GM23338 (cell line): ENCODE data around the gene SNX10. TPM values are rescaled to one million over a fixed set of nuclear protein-coding genes. Genes with fewer than 3 reads are reported as not detected.

Experiments
- ATAC-seq: fragments of 200-7000 bp; cut with Tn5 transposase; 3 replicates; pipeline ENCODE4 v1.9.1; 2020
- DNase-seq: peaks from one replicate; pipeline ENCODE4 v3.0.0-alpha.2; 2015; ENCODE audit warnings: low spot score
- H2AFZ ChIP-seq: fragments of 200-600 bp; sonication (generic); 2 replicates; pipeline ENCODE4 v1.8.0; 2016; ENCODE audit warnings: antibody characterized with exemption, mild to moderate bottlenecking, moderate library complexity
- H3F3A ChIP-seq: fragments of 200-600 bp; sonication (generic); replicated peaks from 2 replicates; pipeline ENCODE4 v1.8.0; 2017; ENCODE audit warnings: antibody characterized with exemption, mixed run types, low read depth
- H3K27ac ChIP-seq: fragments of 200-600 bp; sonication (generic); 2 replicates; pipeline ENCODE4 v1.6.1; 2016; ENCODE audit warnings: low read depth
- H3K27me3 ChIP-seq: fragments of 200-600 bp; sonication (generic); 2 replicates; pipeline ENCODE4 v1.8.0; 2016; ENCODE audit warnings: mild to moderate bottlenecking, mixed run types, moderate library complexity; ENCODE audit not compliant: insufficient read depth
- H3K36me3 ChIP-seq: fragments of 200-600 bp; sonication (generic); 2 replicates; pipeline ENCODE4 v1.8.0; 2016; ENCODE audit warnings: mild to moderate bottlenecking; ENCODE audit not compliant: insufficient read depth
- H3K4me1 ChIP-seq: fragments of 200-600 bp; sonication (generic); 2 replicates; pipeline ENCODE4 v1.8.0; 2016; ENCODE audit warnings: mild to moderate bottlenecking, moderate library complexity; ENCODE audit not compliant: insufficient read depth
- H3K4me2 ChIP-seq: fragments of 200-600 bp; sonication (generic); 2 replicates; pipeline ENCODE4 v1.7.1; 2017; ENCODE audit warnings: mixed run types
- H3K4me3 ChIP-seq: fragments of 200-600 bp; sonication (generic); 2 replicates; pipeline ENCODE4 v1.6.1; 2016; ENCODE audit warnings: mixed run types
- H3K79me2 ChIP-seq: fragments of 200-600 bp; sonication (generic); replicated peaks from 2 replicates; pipeline ENCODE4 v1.8.0; 2017; ENCODE audit warnings: mild to moderate bottlenecking; ENCODE audit not compliant: insufficient read depth
- H3K9me2 ChIP-seq: fragments of 200-600 bp; sonication (generic); 2 replicates; pipeline ENCODE4 v1.8.0; 2017; ENCODE audit not compliant: insufficient read depth
- H4K20me1 ChIP-seq: fragments of 200-600 bp; sonication (generic); replicated peaks from 2 replicates; pipeline ENCODE4 v1.8.0; 2017; ENCODE audit warnings: mild to moderate bottlenecking; ENCODE audit not compliant: insufficient read depth
- H3K27ac Mint-ChIP-seq: 2 replicates; pipeline ENCODE4 v1.8.0; 2020; ENCODE audit warnings: inconsistent platforms, mild to moderate bottlenecking, moderate library complexity, mixed read lengths
- H3K27me3 Mint-ChIP-seq: 3 replicates; pipeline ENCODE4 v1.8.0; 2022; ENCODE audit warnings: low read depth, mild to moderate bottlenecking, moderate library complexity, mixed read lengths, inconsistent platforms; ENCODE audit not compliant: insufficient read depth, poor library complexity
- H3K36me3 Mint-ChIP-seq: 3 replicates; pipeline ENCODE4 v1.8.0; 2021; ENCODE audit warnings: low read depth, mild to moderate bottlenecking, inconsistent platforms, moderate library complexity, mixed read lengths
- H3K4me1 Mint-ChIP-seq: 3 replicates; pipeline ENCODE4 v1.8.0; 2020; ENCODE audit warnings: mild to moderate bottlenecking, inconsistent platforms, mixed read lengths
- H3K4me3 Mint-ChIP-seq: 3 replicates; pipeline ENCODE4 v1.8.0; 2021; ENCODE audit warnings: moderate library complexity, mild to moderate bottlenecking, inconsistent platforms, mixed read lengths
- H3K9me3 Mint-ChIP-seq: 3 replicates; pipeline ENCODE4 v1.8.0; 2020; ENCODE audit warnings: moderate library complexity, mild to moderate bottlenecking, inconsistent platforms, mixed read lengths
- CREB1 ChIP-seq: fragments of 250-450 bp; sonication (Bioruptor Pico); IDR thresholded peaks from 2 replicates; pipeline ENCODE4 v1.5.0; 2020; ENCODE audit warnings: low read depth, mild to moderate bottlenecking, moderate library complexity
- CTCF ChIP-seq, 2 experiments: fragments of 200-600 bp in 1 of 2; sonication (generic) in 1 of 2; conservative IDR thresholded peaks; 2 replicates each; pipeline versions ENCODE4 v1.5.1 to v1.6.1; 2016 to 2017; ENCODE audit warnings: antibody characterized with exemption in 2 of 2, low read depth in 2 of 2, mild to moderate bottlenecking in 2 of 2, moderate library complexity in 1 of 2
- ETS1 ChIP-seq: IDR thresholded peaks from 2 replicates; pipeline ENCODE4 v1.6.1; 2016; ENCODE audit warnings: antibody characterized with exemption
- EZH2 ChIP-seq: fragments of 200-600 bp; sonication (generic); IDR thresholded peaks from one replicate; pipeline ENCODE4 v1.8.0; 2017; ENCODE audit warnings: antibody characterized with exemption, mild to moderate bottlenecking, low read depth; ENCODE audit not compliant: unreplicated experiment
- EZH2phosphoT487 ChIP-seq: fragments of 200-600 bp; sonication (generic); IDR thresholded peaks from one replicate; pipeline ENCODE4 v1.8.1; 2018; ENCODE audit warnings: antibody characterized with exemption; ENCODE audit not compliant: unreplicated experiment
- JUNB ChIP-seq: IDR thresholded peaks from one replicate; pipeline ENCODE4 v1.6.1; 2016; ENCODE audit warnings: antibody characterized with exemption; ENCODE audit not compliant: unreplicated experiment
- NANOG ChIP-seq: IDR thresholded peaks from 2 replicates; pipeline ENCODE4 v1.6.1; 2016; ENCODE audit warnings: antibody characterized with exemption, borderline replicate concordance
- POLR2AphosphoS5 ChIP-seq: IDR thresholded peaks from 2 replicates; pipeline ENCODE4 v1.6.1; 2016; ENCODE audit warnings: antibody characterized with exemption, low read depth
- REST ChIP-seq: IDR thresholded peaks from one replicate; pipeline ENCODE4 v1.6.1; 2018; ENCODE audit warnings: antibody characterized with exemption; ENCODE audit not compliant: unreplicated experiment
- STAT1 ChIP-seq: IDR thresholded peaks from one replicate; pipeline ENCODE4 v1.6.1; 2016; ENCODE audit warnings: antibody characterized with exemption; ENCODE audit not compliant: unreplicated experiment
- ZNF114 ChIP-seq: fragments of 250-450 bp; sonication (Bioruptor Pico); IDR thresholded peaks from 2 replicates; pipeline ENCODE4 v1.5.0; 2020; ENCODE audit warnings: mild to moderate bottlenecking, moderate library complexity
- ZNF331 ChIP-seq: fragments of 250-450 bp; sonication (Bioruptor Pico); IDR thresholded peaks from 2 replicates; pipeline ENCODE4 v1.5.0; 2020; ENCODE audit warnings: low read depth, mild to moderate bottlenecking, moderate library complexity
- ZNF462 ChIP-seq: fragments of 250-450 bp; sonication (Bioruptor Pico); IDR thresholded peaks from 2 replicates; pipeline ENCODE4 v1.5.0; 2020; ENCODE audit warnings: mild to moderate bottlenecking, moderate library complexity
- polyA plus RNA-seq: library from polyadenylated mRNA; unstranded; fragments of >200 nt; fragmentation: Nextera tagmentation; extraction: Ambion mirVana; gene quantifications from 2 replicates; pipeline ENCODE4 v1.2.1, GENCODE V29; 2016
- total RNA-seq: library from RNA; depleted of rRNA; stranded (reverse); fragments of >200 nt; shearing (Covaris generic); gene quantifications from 2 replicates; pipeline ENCODE4 v1.2.3, GENCODE V29; 2014

Gene SNX10
- total and polyA plus RNA-seq, 2 experiments from 2014 or later = 15.8 to 17.8 TPM

- TF ChIP-seq ZNF462 (CRISPR knock-in tag) (no peak), POLR2AphosphoS5 (no peak), STAT1 (no peak), CREB1 (no peak), NANOG (no peak), JUNB (no peak)
Observed at GRCh38 chr7:26317211-26317610, 25.5 kb downstream of the SNX10 start (continued).

GRCh38 chr7:26318921-26319320, 27.3 kb downstream of the SNX10 start:
- H3K4me3 Mint-ChIP-seq = no peak overlapping the region
- H3K36me3 Mint-ChIP-seq = no peaks in the 10 kb centered on the region
- H3K27me3 Mint-ChIP-seq = peaks cover 2% of the 10 kb centered on the region
- no peaks in the 10 kb centered on the region; the same call in 1 of the 3 replicates for H3K4me1 Mint-ChIP-seq
- Histone ChIP-seq H4K20me1 (no peaks in the 10 kb centered on the region), H3K27ac (no peak overlapping the region), H3K4me2 (no peak overlapping the region), H3K79me2 (no peaks in the 10 kb centered on the region), H3K27me3 (no peaks in the 10 kb centered on the region), H3K36me3 (no peaks in the 10 kb centered on the region), H2AFZ (no peak overlapping the region), H3K4me1 (no peaks in the 10 kb centered on the region), H3K4me3 (no peak overlapping the region), H3F3A (no peaks in the 10 kb centered on the region), H3K9me2 (0 out of 2 replicates have a peak, but pooled peaks cover 3% of the 10 kb centered on the region)
- ATAC-seq (no peak), DNase-seq (no peak)
- no peak overlapping the region for H3K27ac Mint-ChIP-seq
- no peaks in the 10 kb centered on the region for H3K9me3 Mint-ChIP-seq
- TF ChIP-seq CTCF (conservative IDR thresholded peaks at IDR 0.05; ENCODE audit: low read depth in 2 of 2) = no peak
- no peak for TF ChIP-seq REST
- no peak for TF ChIP-seq ETS1
- no peak for TF ChIP-seq NANOG
- no peak for TF ChIP-seq CREB1
- TF ChIP-seq EZH2 = no peak
- no peak for TF ChIP-seq EZH2phosphoT487
- no peak for TF ChIP-seq ZNF331 (CRISPR knock-in tag)
- no peak for TF ChIP-seq POLR2AphosphoS5
- TF ChIP-seq JUNB = no peak
- TF ChIP-seq ZNF114 (CRISPR knock-in tag) = no peak
- no peak for TF ChIP-seq STAT1
